Measurements from ENCODE around the gene SMTNL2.

GRCh38 chr17:4636474-4637100 is 52.3 kb downstream of the SMTNL2 start:
- no peak for TF ChIP-seq CTCF (IDR thresholded peaks at IDR 0.05 in 8 of 11, conservative IDR thresholded peaks at IDR 0.05 in 3 of 11)
- TF ChIP-seq POLR2A (IDR thresholded peaks at IDR 0.05) = no peak
- no peak for TF ChIP-seq POLR2AphosphoS5 (IDR thresholded peaks at IDR 0.05)

Measured in spleen (tissue), 7 donors.